Kidney glomerular epithelial cell (primary cell): ENCODE data around the gene CCDC81.

Experiments
- DNase-seq: peaks from one replicate; lab custom pipeline; 2025; lab: John Stamatoyannopoulos, UW

CCDC81 gene

GRCh38 chr11:86440843-86441242 is 66.2 kb downstream of the CCDC81 start:
- no peak for DNase-seq

- peak; percentile 26 for DNase-seq
Measured at GRCh38 chr11:86442420-86442819, 67.7 kb downstream of the CCDC81 start.

GRCh38 chr11:86442827-86443226 is 68.1 kb downstream of the CCDC81 start:
- DNase-seq = no peak

DNA sequence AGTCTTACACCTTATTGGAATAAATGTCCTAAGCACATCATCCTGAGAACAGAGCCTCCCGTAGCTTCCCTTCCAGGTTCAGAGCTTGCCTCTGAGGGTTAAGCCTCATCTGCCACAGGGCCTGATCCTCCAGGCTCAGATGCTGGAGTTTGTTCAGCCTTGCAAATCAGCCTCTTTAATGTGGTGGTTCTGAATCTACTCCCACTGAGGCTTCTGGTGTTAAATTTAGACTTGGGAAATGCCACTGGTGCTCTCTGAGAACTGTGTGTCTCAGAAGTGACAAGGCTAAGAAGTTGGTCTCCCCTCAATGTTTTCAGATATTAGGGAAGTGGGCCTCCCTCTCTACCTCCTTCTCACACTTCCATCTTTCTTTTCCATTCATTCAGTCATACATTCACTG is 68.7 kb downstream of the CCDC81 start:
- no peak for DNase-seq

DNA sequence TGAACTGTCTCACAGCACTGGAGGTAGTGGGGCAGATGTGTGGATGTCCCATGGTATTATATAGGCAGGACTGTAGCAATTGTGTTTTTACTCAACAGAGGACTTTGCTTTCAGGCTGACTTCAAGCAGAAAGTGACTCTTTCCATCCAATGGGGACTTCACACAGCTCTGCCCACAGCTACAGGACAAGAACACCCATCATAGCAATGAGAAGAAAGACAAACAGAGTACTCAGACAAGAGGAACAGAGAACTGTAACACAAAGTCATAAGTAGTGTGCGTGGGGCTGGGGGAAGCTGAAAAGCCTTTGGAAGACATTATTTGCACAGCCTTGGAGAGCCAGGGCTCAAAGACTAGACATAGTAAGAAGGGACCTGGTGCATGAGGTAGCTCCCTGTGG is 70.3 kb downstream of the CCDC81 start:
- no peak for DNase-seq

GRCh38 chr11:86446163-86446923 is 71.7 kb downstream of the CCDC81 start:
- DNase-seq = no peak

DNA sequence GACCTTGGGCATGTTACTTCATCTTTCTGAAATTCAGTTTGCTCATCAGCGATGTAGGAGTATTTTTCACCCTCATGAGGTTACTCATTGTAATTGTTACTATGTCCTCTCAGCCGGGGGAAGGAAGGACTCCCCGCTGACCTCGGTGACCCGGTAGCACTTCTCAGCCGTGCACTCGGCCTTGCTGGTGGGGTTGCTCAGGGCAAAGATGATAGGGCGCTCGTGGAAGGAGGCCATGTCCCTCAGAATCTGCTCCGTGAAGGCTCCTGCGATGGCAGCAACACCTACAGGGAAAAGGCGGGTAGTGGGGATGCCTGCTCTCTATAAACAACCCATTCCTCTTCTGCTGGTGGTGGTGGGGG is 72.2 kb downstream of the CCDC81 start:
- no peak for DNase-seq

- no peak for DNase-seq
Measured at GRCh38 chr11:86447763-86448480, 73.2 kb downstream of the CCDC81 start.

- no peak for DNase-seq
Measured at GRCh38 chr11:86449993-86450629, 75.4 kb downstream of the CCDC81 start.

DNA sequence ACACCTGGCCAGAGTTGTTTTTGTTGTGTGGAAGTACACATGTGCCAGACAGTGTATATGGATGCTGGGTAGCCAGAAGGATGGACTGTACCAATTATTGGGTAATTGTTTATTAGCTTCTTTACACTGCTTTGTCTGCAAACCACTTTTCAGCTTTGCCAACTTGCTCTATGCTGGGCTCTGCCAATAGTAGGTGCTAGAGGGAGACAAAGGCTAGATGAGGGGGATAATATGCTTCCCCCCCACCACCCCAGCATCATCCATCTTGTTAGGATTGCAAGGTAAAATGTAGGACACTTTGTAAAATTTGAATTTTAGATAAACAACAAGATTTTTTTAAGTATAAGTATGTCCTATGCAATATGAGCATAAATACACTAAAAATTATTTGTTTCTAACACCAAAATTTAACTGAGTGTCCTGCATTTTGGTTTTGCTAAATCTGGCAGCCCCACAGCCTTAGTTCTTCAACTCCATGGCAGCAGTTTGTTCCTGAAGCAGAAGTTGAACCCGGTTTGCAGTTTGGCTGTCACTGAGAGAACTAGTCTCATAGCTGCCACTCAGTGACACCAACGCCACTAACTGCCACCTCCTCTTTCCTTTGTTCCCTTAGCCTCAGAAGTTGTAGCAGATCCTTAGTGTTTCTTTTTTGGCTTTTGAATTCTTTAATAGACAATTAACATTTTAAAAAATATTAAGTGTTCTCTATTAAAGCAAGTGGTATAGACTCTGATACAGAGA is 78.8 kb downstream of the CCDC81 start:
- no peak for DNase-seq

DNA sequence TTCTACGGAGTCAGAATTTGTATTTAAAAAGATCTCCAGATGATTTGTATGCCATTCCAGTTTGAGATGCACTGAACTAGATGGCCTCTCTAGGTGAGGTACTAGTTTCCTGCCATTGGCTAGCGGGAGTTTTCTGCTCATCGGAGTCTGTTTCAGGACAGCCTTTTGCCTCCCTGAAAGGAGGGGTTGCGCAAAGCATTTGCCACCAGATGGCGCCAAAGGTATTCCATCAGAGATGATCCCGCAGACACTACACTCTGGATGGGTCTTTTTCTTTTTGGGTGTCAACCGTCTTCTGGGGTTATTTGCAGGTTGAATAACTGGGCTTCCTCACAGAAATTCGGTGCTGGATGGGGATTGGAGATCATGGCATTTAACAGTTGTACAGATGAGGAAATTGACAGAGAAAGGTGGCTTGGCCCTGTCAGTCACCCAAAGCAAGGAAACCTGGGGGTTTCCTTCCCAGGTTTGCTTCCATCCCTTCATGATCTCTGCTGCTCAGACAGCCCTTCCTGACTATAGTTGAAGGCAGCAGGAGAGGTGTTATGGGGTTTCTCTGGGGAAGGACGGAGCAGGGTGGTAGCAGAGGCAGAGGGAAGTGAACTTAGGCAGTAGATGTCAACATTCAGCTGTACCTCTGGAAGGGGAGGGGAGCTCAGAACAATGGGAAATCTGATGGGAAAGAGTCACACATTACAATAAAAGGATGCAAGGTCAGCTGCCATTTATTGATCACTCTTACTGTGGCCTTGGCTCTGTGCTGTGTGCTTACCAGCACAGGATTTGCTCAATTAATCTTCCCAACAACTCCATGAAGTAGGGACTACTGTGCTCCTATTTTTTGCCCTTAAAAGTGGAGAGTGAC is 81.6 kb downstream of the CCDC81 start:
- DNase-seq = peak; percentile 82

- DNase-seq = no peak
Measured at GRCh38 chr11:86458294-86459001, 83.8 kb downstream of the CCDC81 start.

- DNase-seq = no peak
Measured at GRCh38 chr11:86459002-86459385, 84.3 kb downstream of the CCDC81 start.

DNA sequence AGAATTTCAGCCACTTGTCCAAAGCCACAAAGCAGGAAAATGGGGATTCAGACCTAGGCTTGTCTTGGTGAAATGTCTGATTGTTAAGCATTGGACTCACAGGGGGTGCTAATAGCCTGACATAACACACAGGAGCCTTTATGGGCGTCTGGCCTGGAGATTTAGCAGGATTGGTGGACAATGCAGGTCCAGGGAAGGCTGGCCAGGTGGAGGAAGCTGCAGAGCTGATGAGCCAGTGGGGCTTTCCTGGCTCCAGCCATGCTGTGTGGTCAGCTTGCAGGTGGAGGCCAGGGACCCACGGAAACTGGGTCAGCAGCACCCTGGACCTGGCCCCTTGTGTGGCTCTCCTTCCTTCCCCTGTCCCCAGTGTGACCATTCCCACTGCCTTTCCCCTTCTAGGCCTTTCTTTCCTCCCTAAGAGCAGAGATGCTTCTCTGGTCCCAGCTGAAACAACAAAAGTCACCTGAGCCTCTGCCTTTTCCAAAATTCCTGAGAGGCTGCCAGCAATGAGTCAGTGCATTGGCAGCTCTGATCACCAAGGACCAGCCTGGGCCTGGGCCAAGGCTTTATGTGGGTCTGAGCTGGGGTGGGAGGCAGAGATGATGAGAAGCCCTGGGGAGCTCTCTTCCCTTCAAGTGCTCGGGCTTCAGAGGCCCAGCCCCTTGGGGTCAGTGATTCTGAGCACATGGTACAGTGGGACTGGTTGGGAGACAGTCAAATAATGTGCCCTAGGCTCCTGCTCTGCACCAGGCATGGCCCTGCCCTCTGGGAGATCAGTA is 85.2 kb downstream of the CCDC81 start:
- peak; percentile 94 for DNase-seq

DNA sequence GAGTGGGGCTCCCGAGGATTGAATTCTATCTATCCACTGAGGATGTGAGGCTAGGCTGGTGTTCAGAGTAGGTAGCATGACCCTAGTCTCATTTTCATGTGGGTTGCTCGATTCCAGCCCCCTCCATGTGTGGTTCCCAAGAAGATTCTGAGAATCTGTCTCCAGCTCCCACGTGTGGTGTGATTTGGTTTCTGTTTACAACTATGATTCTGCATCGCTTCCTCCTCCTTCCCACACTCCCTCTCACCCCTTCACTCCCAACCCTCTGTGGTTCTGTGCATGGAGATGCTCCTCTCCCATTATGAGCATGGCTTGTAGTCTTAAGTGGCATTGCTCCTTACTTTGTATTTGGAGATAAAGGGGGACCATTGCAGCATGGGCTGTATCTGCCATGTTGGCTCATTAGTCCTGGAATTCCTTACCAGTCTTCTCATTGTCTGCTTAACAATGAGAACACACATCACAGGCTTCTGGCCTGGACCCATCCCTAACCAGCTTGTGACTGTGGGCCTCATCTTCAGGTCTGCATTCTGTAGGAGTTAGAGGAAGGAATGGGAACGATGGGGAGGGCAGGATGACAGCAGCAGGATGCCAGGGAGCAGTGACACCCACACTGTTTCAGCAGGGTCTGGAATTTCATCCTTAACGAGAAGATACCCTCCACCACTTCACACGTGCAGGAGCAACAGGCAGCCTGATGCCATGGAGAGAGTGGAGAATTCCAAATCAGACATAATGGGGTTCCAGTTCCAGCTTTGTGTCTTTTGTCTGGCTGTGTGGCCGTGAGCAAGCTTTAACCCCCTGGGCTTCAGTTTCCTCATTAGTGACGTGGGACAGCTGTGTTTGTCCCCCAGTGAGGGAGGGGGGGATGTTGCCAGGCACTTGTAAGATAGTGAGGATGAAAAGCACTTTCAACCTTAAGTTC is 86.0 kb downstream of the CCDC81 start:
- peak; percentile 70 for DNase-seq

DNA sequence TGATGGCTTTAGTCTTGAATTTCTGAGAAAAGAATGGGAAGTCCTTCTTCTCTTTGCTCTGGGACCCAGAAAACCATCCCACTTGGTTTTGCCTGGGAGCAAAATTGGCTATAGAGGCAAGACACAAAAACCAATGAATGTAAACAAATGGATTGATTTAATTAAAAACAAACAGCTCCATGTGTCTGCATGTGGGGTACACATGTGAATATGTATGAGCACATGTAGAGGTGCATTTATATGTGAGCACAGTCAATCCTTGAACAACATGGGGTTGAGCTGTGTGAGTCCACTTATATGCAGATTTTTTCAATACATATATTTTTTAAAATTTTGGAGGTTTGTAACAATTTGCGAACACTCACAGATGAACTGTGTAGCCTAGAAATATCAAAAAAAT is 87.2 kb downstream of the CCDC81 start:
- DNase-seq = no peak

- DNase-seq = no peak
Measured at GRCh38 chr11:86463120-86463519, 88.4 kb downstream of the CCDC81 start.

DNA sequence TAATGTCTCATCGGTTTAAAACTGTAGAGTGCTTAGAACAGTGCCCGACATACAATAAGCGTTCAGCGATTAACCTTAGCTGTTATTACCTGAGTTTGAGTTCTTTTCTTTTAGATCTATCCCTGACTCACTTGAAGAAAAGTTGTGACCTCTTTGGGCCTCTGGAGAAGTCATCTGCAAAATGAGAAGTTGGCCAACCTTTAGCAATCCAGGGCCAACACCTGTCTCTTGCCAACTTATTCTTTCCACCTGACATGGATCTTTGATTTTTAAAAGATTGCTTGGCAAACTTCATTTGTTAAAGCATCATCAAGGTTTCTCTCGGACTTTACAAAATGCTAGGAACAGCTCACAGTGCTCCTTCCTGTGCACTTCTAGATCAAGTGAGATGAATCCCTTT is 89.3 kb downstream of the CCDC81 start:
- no peak for DNase-seq
